Esophagus muscularis mucosa (tissue), 3 donors: ENCODE data around the gene PLEKHM3.

Experiments used
- POLR2A ChIP-seq: fragments of 450-650 bp; IDR thresholded peaks from one replicate; pipeline ENCODE4 v1.6.1; 2017; ENCODE audit warnings: antibody characterized with exemption, moderate library complexity, mild to moderate bottlenecking, low read depth
- TF ChIP-seq, protein P1 (sequence below), 3 experiments: fragments of 200-600 bp in 2 of 3; fragments of 450-650 bp in 1 of 3; sonication (generic) in 2 of 3; IDR thresholded peaks; one replicate each; pipeline ENCODE4 v1.5.1; 2017 to 2019; ENCODE audit warnings: antibody characterized with exemption in 3 of 3, mild to moderate bottlenecking in 2 of 3, moderate library complexity in 1 of 3

GRCh38 chr2:207993151-207993763 is 32.1 kb downstream of the PLEKHM3 start:
- TF ChIP-seq, protein P1, sequence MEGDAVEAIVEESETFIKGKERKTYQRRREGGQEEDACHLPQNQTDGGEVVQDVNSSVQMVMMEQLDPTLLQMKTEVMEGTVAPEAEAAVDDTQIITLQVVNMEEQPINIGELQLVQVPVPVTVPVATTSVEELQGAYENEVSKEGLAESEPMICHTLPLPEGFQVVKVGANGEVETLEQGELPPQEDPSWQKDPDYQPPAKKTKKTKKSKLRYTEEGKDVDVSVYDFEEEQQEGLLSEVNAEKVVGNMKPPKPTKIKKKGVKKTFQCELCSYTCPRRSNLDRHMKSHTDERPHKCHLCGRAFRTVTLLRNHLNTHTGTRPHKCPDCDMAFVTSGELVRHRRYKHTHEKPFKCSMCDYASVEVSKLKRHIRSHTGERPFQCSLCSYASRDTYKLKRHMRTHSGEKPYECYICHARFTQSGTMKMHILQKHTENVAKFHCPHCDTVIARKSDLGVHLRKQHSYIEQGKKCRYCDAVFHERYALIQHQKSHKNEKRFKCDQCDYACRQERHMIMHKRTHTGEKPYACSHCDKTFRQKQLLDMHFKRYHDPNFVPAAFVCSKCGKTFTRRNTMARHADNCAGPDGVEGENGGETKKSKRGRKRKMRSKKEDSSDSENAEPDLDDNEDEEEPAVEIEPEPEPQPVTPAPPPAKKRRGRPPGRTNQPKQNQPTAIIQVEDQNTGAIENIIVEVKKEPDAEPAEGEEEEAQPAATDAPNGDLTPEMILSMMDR (IDR thresholded peaks at IDR 0.05): no peak
- TF ChIP-seq POLR2A: no peak
